ENCODE data around the gene C11orf52. TPM values are rescaled to one million over a fixed set of nuclear protein-coding genes. Genes with fewer than 3 reads are reported as not detected.
"Not testable (repeated sequence)": the region's sequence is repeated elsewhere in the genome, so short reads cannot be mapped to it uniquely, and the experiment has no call there.

Gene C11orf52
- total RNA-seq, 4 donors from 2014 or later: 7.5 to 10.4 (median 9.7) TPM

DNA sequence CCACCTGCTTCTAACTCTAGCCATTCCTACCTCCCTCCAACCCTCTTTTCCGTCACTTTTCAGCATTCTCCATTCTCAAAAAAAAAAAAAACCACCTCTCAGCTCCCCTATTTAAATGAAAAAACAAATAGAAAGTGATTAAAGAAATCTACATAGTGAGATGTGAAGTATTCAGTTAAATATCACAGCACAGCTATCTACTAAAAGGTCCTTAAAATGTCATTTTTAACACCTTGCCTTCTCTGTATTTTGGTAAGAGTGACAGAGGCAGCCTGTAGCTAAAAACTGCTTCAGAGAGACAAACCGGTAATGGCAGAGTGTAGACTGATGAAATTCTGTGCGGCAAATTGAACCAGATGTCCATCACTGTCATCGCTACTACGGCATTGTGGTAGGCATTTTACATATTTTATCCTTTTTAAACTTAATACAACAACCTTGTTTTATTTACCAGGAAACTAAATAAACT, 47.0 kb upstream of the C11orf52 start:
- H3K4me1 ChIP-seq: peaks cover 22% of the 10 kb centered on the region

DNA sequence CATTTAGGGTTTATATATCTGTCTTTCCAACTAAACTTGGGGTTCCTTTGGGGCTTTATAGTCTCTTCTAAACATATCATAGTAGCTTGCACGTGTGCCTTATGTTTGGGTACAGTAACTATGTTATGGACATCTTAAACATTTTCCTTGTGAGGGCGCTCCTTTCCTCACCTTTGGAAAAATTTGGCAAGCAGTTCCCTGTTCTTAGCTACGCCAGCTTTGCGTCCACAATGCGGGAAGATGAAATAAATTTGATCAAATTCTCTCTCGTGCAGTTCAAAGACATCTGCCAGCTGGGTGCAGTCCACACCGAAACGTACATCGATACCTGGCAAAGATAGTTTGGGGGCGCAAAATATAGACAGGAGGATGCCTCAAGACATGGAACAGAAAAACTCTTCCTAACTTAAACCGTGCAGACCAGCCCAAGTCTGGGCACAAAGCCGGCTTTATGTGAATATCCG, 40.3 kb upstream of the C11orf52 start:
- TF ChIP-seq POLR2A (IDR thresholded peaks at IDR 0.05) (no peak), EP300 (IDR thresholded peaks at IDR 0.05) (no peak), POLR2AphosphoS5 (IDR thresholded peaks at IDR 0.05) (no peak)
- TF ChIP-seq, protein P1, sequence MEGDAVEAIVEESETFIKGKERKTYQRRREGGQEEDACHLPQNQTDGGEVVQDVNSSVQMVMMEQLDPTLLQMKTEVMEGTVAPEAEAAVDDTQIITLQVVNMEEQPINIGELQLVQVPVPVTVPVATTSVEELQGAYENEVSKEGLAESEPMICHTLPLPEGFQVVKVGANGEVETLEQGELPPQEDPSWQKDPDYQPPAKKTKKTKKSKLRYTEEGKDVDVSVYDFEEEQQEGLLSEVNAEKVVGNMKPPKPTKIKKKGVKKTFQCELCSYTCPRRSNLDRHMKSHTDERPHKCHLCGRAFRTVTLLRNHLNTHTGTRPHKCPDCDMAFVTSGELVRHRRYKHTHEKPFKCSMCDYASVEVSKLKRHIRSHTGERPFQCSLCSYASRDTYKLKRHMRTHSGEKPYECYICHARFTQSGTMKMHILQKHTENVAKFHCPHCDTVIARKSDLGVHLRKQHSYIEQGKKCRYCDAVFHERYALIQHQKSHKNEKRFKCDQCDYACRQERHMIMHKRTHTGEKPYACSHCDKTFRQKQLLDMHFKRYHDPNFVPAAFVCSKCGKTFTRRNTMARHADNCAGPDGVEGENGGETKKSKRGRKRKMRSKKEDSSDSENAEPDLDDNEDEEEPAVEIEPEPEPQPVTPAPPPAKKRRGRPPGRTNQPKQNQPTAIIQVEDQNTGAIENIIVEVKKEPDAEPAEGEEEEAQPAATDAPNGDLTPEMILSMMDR (IDR thresholded peaks at IDR 0.05): no peak
- Histone ChIP-seq H3K9me3 (no peaks in the 10 kb centered on the region), H3K4me3 (peak overlapping the region; percentile 77), H3K36me3 (peaks cover 2% of the 10 kb centered on the region), H3K27me3 (no peaks in the 10 kb centered on the region), H3K4me1 (peaks cover 20% of the 10 kb centered on the region), H3K27ac (peak overlapping the region; percentile 94)
- WGBS: under 1% methylated on average over 13 of the region's 13 CpGs
- DNase-seq (ENCODE audit: low spot score in 2 of 2): no peak

More for the DNA sequence above, 47.0 kb upstream of the C11orf52 start:
- Histone ChIP-seq H3K4me3 (peak overlapping the region; percentile 72), H3K36me3 (peaks cover 19% of the 10 kb centered on the region), H3K9me3 (no peaks in the 10 kb centered on the region), H3K27me3 (no peaks in the 10 kb centered on the region), H3K27ac (peak overlapping the region; percentile 78)
- WGBS: 51% methylated on average over 5 of the region's 5 CpGs
- no peak for DNase-seq (ENCODE audit: low spot score in 2 of 2)
- TF ChIP-seq, protein P1 (IDR thresholded peaks at IDR 0.05): no peak
- TF ChIP-seq POLR2AphosphoS5 (IDR thresholded peaks at IDR 0.05) (no peak), EP300 (IDR thresholded peaks at IDR 0.05) (no peak), POLR2A (IDR thresholded peaks at IDR 0.05) (no peak)

DNA sequence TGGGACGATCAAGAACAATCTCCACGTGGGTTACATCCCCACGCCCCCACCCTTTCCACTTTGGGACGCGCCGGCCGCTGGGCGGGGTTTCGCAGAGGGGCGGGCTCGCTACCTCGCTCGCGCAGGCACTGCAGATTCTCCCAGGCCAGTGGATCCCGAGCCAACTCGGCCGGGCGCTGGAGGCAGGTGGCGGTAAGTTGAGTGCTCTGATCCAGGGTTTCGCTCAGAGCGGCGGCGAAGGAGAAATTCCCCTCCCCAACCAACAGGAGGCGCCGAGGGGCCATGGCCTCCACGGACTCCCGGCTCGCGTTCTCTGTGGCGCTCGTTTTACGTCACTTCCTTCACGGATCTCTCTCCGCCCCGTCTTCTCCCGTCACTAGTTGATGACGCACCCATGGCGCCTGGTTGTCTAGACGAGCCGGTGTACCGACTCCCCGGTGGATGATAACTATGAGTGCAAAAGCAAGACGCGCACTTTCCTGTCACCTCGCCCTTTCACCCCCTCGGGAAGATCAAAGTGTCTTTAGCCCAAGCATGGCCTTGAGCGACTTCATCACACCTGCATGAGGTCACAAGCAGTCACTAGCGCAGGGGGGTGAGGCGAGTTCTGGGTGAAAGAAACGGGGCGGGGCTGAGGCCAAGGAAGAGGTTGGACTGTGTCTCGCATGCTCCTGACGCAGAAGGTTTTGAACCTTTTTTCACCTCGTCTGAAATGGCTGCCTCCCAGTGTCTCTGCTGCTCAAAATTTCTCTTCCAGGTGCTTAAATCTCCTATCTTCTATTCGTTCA, 39.7 kb upstream of the C11orf52 start, which contains the start of the genes CFAP68 and FDXACB1:
Gene CFAP68, plus strand, starts transcription at position 693 of the 788 bp plus-strand sequence. Its CDS starts 20 bp downstream, at position 713.
Gene FDXACB1, minus strand, starts transcription at position 317 of the 788 bp plus-strand sequence. Its CDS starts 33 bp downstream, at position 284.
- peak; percentile 69 for TF ChIP-seq EP300 (IDR thresholded peaks at IDR 0.05)
- TF ChIP-seq, protein P1 (IDR thresholded peaks at IDR 0.05): peak; percentile 96 to 97
- TF ChIP-seq POLR2A (IDR thresholded peaks at IDR 0.05): peak in 1 of 2 donors; percentile 33
- TF ChIP-seq POLR2AphosphoS5 (IDR thresholded peaks at IDR 0.05): peak; percentile 29 to 90 (median 44)
- DNase-seq (ENCODE audit: low spot score in 2 of 2): peak; percentile 98
- Histone ChIP-seq H3K27ac (peak within 1 kb of the TSS; percentile 94), H3K27me3 (no peaks in the 10 kb centered on the region), H3K36me3 (peaks cover 3% of the 10 kb centered on the region), H3K4me3 (peak within 1 kb of the TSS; percentile 77), H3K9me3 (no peaks in the 10 kb centered on the region), H3K4me1 (peaks cover 20% of the 10 kb centered on the region)
- under 1% methylated on average over 47 of the region's 55 CpGs for whole genome bisulfite sequencing

- Histone ChIP-seq H3K4me1 (peaks cover 20% of the 10 kb centered on the region), H3K36me3 (peaks cover 3% of the 10 kb centered on the region), H3K4me3 (peak overlapping the region; percentile 77), H3K27ac (peak overlapping the region; percentile 94), H3K27me3 (no peaks in the 10 kb centered on the region), H3K9me3 (no peaks in the 10 kb centered on the region)
- WGBS: 47% methylated on average over 6 of the region's 6 CpGs
- no peak for DNase-seq (ENCODE audit: low spot score in 2 of 2)
- TF ChIP-seq, protein P1 (IDR thresholded peaks at IDR 0.05): no peak
These were observed 39.1 kb upstream of the C11orf52 start for GRCh38 chr11:111879637-111879960.

DNA sequence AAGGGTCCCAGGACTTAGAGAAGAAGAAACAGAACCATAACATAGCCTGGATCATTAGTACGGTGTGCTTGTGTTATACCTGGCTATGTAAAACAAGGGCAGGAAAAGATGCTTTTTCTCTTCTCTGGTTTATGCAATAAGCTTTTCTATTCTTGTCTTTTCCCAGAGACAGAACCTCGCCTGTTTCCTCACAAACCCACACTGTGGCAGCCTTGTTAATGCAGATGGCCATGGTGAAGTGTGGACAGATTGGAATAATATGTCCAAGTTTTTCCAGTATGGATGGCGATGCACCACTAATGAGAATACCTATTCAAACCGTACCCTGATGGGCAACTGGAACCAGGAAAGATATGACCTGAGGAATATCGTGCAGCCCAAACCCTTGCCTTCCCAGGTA, 36.5 kb upstream of the C11orf52 start:
- no peak for DNase-seq (ENCODE audit: low spot score in 2 of 2)
- no peak overlapping the region for H3K4me3 ChIP-seq
- WGBS: 92% methylated on average over 5 of the region's 5 CpGs
- no peaks in the 10 kb centered on the region for H3K9me3 ChIP-seq
- no peak for TF ChIP-seq EP300 (IDR thresholded peaks at IDR 0.05)
- no peak for TF ChIP-seq POLR2A (IDR thresholded peaks at IDR 0.05)
- TF ChIP-seq POLR2AphosphoS5 (IDR thresholded peaks at IDR 0.05): no peak
- TF ChIP-seq, protein P1 (IDR thresholded peaks at IDR 0.05): no peak
- H3K4me1 ChIP-seq: peaks cover 20% of the 10 kb centered on the region
- H3K36me3 ChIP-seq: peaks cover 3% of the 10 kb centered on the region
- H3K27ac ChIP-seq: no peak overlapping the region
- H3K27me3 ChIP-seq: no peaks in the 10 kb centered on the region

DNA sequence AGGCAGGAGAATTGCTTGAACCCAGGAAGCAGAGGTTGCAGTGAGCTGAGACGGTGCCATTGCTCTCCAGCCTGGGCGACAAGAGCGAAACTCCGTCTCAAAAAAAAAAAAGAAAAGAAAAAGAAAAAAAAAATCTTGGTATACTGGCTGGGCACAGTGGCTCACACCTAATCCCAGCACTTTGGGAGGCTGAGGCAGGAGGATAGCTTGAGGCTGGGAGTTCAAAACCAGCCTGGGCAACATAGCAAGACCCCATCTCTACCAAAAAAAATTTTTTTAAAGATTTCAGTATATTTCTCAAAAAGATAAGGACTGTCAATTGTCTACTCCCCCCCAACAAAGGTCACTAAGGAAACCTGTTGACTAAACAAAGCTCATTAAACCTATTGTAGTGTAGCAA, 33.7 kb upstream of the C11orf52 start:
- not testable (repeated sequence) for H3K4me3 ChIP-seq; DNase-seq (ENCODE audit: low spot score in 2 of 2); H3K36me3 ChIP-seq; H3K4me1 ChIP-seq; H3K27ac ChIP-seq; H3K9me3 ChIP-seq; H3K27me3 ChIP-seq
- WGBS: 92% methylated on average over 4 of the region's 4 CpGs

Data from suprapubic skin (tissue), 4 donors.